ENCODE results near the gene DBF4.
"Not testable (repeated sequence)": the region's sequence is repeated elsewhere in the genome, so short reads cannot be mapped to it uniquely, and the experiment has no call there.

DNA sequence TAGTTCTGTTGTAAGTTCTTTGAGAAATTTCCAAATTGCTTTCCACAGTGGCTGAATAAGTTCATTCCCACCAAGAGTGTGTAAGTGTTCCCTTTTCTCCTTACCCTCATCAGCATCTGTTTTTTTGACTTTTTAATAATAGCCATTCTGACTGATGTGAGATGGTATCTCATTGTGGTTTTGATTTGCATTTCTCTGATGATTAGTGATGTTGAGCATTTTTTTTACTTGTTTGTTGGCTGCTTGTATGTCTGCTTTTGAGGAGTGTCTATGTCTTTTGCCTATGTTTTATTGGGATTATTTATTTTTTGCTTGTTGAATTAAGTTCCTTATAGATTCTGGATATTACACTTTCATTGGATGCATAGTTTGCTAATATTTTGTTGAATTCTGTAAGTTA, 69.6 kb downstream of the DBF4 start:
- TF ChIP-seq, protein P1, sequence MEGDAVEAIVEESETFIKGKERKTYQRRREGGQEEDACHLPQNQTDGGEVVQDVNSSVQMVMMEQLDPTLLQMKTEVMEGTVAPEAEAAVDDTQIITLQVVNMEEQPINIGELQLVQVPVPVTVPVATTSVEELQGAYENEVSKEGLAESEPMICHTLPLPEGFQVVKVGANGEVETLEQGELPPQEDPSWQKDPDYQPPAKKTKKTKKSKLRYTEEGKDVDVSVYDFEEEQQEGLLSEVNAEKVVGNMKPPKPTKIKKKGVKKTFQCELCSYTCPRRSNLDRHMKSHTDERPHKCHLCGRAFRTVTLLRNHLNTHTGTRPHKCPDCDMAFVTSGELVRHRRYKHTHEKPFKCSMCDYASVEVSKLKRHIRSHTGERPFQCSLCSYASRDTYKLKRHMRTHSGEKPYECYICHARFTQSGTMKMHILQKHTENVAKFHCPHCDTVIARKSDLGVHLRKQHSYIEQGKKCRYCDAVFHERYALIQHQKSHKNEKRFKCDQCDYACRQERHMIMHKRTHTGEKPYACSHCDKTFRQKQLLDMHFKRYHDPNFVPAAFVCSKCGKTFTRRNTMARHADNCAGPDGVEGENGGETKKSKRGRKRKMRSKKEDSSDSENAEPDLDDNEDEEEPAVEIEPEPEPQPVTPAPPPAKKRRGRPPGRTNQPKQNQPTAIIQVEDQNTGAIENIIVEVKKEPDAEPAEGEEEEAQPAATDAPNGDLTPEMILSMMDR (IDR thresholded peaks at IDR 0.05): not testable (repeated sequence)
- TF ChIP-seq POLR2A (IDR thresholded peaks at IDR 0.05): not testable (repeated sequence)

Measured in lower leg skin (tissue), 3 donors.